Right hindlimb (tissue), 1 donor: Measurements from ENCODE around the gene NXPE1.
"Not testable (repeated sequence)": the region's sequence is repeated elsewhere in the genome, so short reads cannot be mapped to it uniquely, and the experiment has no call there.

ENCODE experiments used
- DNase-seq: peaks from one replicate; pipeline ENCODE4 v3.0.0-alpha.2; 2018

NXPE1 gene

DNA sequence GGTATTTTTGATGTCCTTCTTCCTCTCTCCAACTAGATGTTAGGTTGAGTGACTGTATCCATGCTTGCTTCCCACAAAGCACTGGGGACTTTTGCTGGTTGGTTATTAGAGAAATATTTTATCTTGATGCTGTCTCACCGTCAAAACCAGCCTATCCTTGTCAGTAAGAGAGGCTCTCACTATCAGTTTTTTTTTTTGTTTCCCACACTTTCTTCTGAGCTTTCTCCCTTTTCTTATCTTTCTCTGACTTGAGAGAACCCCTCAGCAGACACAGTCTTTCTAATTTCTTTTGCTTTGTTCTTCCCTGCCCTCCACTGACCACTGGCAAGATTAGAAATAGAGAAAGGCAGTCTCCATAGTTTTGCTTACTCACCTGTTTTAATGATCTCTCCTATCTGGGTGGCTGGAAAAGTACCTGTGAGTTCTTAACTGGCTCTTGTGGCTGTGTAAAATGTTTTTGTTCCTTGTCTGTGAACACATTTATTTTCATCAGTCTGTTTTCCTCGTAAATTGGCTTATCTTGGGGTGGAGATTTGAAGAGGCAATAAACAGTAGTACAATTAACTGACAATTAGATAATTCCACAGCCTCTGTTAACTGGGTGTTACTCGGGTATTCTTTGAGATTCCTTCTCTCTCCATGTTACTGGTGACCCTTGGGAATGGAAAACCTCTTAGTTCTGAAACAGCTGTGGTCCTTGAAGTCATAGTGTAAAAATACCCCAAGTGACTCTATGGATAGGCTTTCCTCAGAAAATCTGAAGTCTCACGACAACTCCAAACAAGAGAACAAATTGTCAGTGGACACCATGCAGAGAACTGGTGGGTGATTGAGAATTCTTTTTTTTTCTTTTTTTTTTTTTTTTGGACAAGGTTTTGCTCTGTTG, at the start of gene NXPE1:
TSS of gene NXPE1 (minus strand) at position 457 of the 886 bp plus-strand sequence. CDS start 8,680 bp downstream, outside the sequence.
- no peak for DNase-seq

DNA sequence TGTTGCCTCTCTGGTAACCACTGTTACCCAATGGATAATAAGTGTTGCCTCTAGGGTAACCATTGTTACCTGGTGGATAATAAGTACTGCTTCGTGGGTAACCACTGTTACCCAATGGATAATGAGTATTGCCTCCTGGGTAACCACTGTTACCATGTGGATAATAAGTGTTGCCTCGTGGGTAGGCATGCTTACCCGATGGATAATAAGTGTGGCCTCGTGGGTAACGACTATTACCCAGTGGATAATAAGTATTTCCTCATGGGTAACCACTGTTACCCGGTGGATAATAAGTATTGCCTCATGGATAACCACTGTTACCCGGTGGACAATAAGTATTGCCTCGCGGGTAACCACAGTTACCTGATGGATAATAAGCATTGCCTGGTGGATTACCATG, 49.7 kb upstream of the NXPE1 start:
- DNase-seq = no peak

DNA sequence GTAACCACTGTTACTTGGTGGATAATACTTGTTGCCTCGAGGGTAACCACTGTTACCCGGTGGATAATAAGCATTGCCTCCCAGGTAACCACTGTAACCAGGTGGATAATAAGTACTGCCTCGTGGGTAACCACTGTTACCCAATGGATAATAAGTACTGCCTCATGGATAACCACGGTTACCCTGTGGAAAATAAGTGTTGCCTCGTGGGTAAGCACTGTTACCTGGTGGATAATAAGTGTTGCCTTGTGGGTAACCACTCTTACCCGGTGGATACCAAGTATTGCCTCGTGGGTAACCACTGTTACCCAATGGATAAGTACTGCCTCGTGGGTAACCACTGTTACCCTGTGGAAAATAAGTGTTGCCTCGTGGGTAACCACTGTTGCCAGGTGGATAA, 48.9 kb upstream of the NXPE1 start:
- not testable (repeated sequence) for DNase-seq

DNA sequence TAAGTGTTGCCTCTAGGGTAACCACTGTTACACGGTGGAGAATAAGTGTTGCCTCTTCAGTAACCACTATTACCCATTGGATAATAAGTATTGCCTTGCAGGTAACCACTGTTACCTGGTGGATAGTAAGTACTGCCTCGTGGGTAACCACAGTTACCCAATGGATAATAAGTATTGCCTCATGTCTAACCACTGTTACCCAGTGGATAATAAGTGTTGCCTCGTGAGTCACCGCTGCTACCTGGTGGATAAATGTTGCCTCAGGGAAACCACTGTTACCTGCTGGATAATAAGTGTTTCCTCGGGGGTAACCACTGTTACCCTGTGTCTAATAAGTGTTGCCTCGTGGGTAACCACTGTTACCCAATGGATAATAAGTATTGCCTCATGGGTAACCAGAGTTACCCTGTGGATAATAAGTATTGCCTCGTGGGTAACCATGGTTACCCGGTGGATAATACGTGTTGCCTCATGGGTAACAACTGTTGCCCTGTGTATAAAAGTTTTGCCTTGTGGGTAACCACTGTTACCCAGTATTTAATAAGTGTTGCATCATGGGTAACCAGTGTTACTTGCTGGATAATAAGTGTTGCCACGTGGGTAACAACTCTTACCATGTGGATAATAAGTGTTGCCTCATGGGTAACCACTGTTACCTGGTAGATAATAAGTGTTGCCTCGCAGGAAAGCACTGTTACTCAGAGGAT, 48.2 kb upstream of the NXPE1 start:
- DNase-seq = no peak

DNA sequence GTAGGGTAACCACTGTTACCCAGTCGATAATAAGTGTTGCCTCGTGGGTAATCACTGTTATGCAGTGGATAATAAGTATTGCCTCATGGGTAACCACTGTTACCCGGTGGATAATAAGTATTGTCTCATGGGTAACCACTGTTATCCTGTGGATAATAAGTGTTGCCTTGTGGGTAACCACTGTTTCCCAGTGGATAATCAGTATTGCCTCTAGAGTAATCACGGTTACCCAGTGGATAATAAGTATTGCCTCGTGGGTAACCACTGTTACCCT, 47.1 kb upstream of the NXPE1 start:
- not testable (repeated sequence) for DNase-seq

DNA sequence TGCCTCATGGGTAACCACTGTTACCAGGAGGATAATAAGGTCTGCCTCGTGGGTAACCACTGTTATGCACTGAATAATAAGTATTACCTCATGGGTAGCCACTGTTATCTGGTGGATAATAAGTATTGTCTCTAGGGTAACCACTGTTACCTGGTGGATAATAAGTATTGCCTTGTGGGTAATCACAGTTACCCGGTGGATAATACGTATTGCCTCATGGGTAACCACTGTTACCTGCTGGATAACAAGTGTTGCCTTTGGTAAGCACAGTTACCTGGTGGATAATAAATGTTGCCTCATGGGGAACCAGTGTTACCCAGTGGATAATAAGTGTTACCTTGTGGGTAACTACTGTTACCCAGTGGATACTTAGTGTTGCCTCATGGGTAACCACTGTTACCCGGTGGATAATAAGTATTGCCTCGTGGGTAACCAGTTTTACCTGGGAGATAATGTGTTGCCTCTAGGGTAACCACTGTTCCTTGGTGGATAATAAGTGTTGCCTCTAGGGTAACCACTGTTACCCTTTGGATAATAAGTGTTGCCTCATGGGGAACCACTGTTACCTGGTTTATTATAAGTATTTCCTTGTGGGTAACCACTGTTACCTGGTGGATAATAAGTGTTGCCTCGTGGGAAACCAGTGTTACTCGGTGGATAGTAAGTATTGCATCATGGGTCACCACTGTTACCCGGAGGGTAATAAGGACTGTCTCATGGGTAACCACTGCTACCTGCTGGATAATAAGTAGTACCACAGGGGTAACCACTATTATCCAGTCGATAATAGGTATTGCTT, 46.5 kb upstream of the NXPE1 start:
- DNase-seq = no peak

DNA sequence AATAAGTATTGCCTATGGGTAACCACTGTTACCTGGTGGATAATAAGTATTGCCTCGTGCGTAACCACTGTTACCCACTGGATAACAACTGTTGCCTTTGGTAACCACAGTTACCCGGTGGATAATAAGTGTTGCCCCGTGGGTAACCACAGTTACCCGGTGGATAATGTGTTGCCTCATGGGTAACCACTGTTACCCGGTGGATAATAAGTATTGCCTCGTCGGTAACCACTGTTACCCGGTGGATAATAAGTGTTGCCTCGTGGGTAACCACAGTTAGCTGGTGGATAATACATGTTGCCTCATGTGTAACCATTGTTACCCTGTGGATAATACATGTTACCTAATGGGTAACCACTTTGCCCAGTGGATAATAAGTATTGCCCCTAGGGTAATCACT, 45.7 kb upstream of the NXPE1 start:
- DNase-seq = no peak

DNA sequence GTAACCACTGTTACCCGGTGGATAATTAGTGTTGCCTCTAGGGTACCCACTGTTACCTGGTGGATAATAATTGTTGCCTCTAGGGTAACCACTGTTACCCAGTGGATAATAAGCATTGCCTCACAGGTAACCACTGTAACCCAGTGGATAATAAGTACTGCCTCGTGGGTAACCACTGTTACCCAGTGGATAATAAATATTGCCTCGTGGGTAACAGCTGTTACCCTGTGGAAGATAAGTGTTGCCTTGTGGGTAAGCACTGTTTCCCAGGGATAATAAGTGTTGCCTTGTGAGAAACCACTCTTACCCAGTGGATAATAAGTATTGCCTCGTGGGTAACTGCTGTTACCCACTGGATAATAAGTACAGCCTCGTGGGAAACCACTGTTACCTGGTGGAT, 45.2 kb upstream of the NXPE1 start:
- no peak for DNase-seq

DNA sequence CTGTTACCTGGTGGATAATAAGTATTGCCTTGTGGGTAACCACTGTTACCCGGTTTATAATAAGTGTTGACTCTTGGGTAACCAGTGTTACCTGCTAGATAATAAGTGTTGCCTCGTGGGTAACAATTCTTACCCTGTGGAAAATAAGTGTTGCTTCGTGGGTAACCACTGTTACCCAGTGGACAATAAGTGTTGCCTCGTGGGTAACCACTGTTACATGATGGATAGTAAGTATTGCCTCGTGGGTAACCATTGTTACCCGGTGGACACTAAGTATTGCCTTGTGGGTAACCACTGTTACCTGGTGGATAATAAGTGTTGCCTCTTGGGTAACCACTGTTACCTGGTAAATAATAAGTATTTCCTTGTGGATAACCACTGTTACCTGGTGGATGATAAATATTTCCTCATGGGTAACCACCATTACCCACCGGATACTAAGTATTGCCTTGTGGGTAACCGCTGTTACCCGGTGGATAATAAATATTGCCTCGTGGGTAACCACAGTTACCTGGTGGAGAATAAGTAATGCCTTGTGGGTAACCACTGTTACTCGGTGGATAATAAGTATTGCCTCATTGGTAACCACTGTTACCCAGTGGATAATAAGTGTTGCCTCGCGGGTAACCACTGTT, 44.6 kb upstream of the NXPE1 start:
- DNase-seq = no peak

DNA sequence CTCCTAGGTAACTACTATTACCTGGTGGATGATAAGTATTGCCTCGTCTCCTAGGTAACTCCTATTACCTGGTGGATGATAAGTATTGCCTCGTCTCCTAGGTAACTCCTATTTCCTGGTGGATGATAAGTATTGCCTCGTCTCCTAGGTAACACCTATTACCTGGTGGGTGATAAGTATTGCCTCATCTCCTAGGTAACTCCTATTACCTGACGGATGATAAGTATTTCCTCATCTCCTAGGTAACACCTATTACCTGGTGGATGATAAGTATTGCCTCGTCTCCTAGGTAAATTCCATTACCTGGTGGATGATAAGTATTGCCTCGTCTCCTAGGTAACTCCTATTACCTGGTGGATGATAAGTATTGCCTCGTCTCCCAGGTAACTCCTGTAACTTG, 43.5 kb upstream of the NXPE1 start:
- DNase-seq = not testable (repeated sequence)

DNA sequence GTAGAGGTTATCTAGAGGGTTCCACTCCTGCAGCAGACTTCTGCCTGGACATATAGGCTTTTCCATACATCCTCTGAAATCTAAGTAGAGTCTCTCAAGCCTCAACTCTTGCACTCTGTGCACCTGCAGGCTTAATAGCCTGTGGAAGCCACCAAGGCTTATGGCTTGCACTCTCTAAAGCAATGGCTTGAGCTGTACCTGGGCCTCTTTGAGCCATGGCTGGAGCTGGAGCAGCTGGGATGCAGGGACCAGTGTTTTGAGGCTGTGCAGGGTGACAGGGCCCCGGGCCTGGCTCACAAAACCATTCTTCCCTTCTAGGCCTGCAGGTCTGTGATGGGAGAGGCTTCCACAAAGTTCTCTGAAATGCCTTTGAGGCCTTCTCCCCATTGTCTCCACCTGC, 38.8 kb upstream of the NXPE1 start:
- DNase-seq = no peak

DNA sequence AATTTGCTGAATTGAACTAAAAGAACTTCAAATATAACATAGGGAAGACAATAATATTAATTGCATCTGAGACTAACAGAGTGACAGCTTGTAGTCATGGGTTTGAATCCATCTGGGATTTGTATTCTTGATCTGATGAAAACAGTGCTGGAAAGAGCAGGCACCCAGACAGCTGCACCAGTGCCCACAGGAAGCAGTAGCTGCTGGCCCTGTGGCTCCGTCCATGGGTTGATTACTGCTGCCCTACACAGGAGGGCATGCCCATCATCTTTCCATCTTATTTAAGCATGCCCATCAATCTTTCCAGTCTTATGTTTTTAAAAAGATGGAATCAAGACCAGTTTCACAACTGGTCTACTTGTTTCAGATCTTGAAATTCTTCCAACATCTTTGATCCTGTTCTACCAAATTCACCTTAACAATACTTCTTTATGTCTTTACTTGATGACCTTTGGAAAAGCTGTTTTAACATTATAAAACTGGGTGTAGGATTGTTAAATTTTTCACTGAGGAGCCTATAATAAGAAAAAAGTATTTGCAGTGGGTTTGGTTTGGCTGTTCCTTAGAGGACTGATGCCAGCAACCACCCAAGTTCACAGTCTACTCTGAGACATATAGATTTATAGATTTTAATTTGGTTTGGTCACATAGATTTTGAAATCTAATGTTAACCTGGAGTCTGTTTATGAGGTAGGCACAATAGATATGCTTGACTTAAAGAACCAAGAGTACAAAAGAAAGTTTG, 36.7 kb upstream of the NXPE1 start:
- no peak for DNase-seq

DNA sequence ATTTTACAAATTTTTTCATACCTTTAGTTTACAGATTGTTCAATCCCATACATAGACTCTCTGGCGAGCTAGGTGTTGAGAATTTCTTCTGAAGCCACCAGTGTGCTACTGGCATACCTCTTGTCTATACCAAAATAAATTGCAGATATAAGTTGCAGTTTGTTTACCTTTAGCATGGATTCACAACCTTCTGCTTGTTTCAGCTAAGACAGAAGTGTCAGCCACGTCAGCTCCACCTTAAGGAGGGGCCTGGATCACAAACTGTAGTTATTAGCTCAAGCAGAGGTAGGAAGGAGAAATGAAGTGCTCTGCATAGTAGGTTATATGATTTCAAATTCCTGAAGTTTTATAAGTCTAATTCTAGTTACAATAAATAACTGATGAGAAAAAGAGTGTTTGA, 35.9 kb upstream of the NXPE1 start, which contains the start of gene NXPE4:
TSS of gene NXPE4 (minus strand) at position 216 of the 400 bp plus-strand sequence. CDS start 1,027 bp downstream, outside the sequence.
- no peak for DNase-seq

DNA sequence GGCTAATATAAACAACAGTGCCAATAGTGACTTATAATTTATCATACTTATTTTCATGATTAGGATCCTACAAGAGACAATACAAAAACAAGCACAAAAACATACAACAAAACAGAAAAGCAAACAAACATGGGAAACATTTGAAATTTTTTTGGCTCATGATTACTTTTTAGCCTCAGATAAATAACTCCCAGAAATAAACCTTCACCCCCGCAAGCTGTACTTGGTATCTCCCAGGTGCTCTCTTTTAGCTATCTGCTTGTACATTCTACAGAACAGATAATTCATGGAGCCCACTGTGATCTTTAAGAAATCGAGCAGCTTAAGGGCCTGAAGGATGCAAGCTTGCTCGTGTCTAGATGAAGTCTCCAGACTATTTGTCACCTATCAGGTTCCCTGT, 35.0 kb upstream of the NXPE1 start:
- no peak for DNase-seq

DNA sequence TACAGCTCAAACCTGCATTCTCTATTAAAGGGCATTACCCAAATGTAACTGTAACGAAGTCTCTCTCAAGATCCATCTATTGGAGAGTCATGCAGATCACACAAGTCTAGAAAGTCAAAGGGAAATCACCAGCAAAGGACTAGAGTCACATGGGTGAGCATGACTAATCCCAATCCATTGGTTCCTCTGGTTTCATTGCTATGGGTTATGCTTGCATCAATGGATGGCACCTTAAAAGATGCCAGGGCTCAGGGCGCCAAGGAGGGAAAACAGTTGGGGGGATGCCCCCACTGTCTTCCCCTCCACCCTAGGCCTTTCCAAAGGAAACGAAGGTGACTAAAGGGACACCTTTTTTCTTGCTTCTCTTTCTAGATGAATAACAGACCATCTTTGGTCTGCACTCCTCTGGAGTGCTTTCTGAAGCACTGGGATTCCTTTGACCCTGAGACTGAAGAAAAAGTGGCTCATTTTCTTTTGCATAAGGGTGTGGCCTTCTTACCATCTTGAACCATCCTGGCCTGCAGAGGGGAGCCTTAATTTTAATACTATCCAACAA, 27.8 kb upstream of the NXPE1 start:
- no peak for DNase-seq

DNA sequence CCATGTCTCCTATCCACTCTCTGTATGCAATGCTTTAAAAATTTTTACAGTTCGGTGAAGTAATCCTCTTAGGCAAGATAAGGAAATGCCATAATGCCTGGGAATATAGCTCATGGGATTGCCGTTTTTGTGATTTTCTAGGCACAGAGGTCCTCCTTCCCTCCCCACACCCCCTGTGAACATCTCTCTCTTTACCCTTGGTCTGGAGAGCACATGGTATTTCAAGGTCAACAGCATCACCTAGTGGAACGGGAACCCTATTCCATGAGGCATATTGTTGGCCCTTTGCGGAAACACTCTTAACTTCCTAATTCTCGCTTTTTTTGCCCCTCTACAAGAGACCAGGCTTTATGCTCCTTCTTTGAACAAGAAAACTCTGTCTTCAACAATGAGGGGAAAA, 27.1 kb upstream of the NXPE1 start:
- DNase-seq = no peak

DNA sequence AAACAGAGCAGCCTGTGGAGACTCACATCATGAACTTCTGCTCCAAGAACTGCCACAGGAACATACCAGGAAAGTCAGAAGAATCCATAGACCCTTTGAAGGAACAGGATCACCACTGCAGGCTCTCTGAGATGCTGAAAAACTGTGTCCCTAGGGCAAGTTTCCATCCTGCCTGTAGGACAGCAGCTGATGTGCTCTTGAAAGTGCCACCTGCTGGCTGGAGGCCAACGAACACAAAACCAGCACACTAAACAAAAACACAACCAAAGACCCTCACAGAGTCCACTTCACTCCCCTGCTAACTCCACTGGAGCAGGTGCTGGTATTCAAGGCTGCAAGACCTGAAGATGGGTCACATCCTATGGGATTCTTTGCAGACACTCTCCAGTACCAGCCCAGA, 12.0 kb upstream of the NXPE1 start:
- no peak for DNase-seq

DNA sequence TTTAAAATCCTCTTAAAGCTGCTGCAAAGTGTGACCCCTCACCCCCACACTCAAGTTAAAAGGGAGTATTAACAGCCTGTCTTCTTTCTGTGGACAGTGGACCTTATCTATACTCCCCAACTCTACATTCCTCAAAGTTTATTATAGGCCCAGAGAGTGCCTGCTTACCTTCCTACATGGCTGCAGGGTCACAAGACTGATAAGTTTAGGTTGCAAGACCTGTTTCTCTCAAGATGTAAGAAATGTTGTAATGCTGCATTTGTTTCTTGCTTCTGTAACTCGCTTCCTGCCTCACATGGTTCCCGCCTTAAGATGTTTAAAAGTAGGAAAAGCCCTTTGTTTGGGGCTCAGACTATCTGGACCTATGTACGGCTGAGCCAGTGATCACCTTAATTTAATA, 10.1 kb upstream of the NXPE1 start:
- DNase-seq = no peak

DNA sequence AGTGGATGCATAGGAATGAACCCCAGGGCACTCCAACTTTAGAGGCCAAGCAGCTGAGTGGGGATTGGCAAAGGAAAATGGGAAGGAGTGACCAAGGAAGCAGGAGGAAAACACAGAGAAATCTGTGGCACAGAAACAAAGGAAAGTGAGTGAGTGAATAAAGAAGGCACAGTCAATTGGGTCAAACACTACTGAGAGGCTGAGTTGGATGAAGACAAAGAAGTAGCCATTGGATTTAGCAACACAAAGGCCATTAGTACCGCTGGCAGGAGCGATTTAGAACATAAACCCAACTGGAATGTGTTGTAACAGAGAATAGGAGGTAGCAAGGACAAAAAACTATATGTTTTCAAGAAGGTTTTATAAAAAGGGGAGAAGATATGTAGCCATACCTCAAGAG, 6.6 kb upstream of the NXPE1 start:
- no peak for DNase-seq

DNA sequence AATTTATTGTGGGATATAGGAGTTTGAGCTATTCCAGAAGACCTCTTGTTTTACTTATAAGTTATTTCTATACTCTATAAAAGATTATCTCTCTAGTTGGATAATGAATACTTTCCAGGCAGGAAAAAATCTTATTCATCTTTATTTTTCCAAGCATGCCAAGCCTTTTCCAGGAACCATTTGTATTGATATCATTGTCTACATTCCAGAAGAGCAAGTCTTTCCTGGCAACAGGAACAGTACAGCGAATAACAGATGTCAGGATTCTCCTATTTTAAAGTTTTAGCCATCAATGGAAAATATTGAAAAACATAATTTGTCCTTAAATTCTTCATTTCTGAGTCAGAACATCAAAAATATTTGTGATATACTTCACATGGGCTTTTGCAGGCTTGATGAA, 5.2 kb upstream of the NXPE1 start:
- DNase-seq = no peak

DNA sequence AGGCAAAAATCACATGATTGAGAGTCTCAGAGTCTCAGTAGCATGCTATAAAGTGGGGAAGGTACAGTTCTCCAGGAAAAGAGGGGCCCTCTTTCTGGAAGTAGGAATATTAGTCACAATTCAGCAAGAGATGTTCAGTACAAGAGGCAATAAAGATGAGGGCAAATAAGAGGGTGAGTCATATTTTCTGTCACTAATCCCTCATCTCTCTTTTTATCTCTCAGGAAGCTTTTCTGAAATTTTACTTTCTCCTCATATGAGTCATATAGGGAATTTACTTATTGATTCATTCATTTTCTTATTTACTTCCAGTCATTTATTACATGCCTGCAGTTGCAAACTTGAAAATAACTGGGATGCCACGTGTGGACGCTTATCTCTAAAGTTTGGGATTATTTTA, 3.4 kb upstream of the NXPE1 start:
- no peak for DNase-seq
